DMS53 (cell line): Measurements from ENCODE around the gene MTHFD2L.

Source experiments
- DNase-seq: peaks from one replicate; lab custom pipeline; 2025; lab: John Stamatoyannopoulos, UW

Gene MTHFD2L

GRCh38 chr4:74252933-74253332 lies 95.0 kb downstream of the MTHFD2L start:
- DNase-seq = no peak

DNA sequence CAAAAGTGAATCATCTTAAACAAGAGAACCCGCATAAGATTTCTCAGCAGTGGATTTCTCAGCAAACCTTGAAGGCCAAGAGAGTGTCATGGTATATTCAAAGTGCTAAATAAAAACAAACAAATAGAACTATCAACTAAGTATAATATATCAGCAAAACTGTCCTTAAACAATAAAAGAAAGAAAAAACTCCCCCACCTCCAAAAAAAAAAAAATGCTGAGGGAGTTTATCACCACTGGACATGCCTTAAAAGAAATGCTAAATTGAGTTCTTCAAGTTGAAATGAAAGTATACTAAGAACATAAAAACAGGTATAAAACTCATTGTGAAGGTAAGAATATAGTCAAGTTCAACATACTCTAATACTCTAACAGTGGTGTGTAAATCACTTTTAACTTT lies 96.5 kb downstream of the MTHFD2L start:
- no peak for DNase-seq

- DNase-seq = no peak
Measured at GRCh38 chr4:74255096-74255495, 97.2 kb downstream of the MTHFD2L start.

- no peak for DNase-seq
Measured at GRCh38 chr4:74258963-74259362, 101.0 kb downstream of the MTHFD2L start.

DNA sequence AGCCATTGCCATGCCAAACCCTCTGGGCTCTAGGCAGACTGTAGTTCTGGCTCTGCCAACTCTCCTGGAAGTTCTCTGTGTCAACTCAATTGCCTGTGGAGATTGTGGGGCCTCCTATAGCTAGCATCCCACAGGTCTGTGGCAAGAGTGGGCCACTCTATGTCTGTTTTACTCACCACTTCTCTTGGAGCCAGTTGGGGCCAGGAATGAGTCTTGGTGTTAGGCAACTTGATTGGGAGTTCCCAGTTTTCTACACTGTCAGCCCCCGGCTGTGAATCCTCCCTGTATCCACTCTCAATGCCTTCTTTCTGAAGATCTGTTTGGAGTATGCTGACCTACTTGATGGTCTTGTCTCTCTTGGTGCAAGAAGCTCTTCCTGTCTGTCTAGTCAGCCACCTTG lies 102.1 kb downstream of the MTHFD2L start:
- no peak for DNase-seq

GRCh38 chr4:74262522-74262921 lies 104.6 kb downstream of the MTHFD2L start:
- DNase-seq = peak; percentile 46

DNA sequence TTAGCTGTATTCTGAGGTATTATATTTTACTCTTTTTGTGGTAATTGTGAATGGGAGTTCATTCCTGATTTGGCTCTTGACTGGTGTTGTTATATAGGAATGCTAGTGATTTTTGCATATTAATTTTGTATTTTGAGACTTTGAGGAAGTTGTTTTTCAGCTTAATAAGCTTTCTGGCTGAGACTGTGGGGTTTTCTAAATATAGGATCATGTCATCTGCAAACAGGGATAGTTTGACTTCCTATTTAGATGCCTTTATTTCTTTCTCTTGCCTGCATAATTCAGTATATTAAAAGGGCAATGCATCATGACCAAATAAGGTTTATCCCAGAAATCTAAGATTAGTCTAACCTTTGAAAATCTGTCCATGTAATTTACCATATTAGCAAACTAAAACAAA lies 105.6 kb downstream of the MTHFD2L start:
- DNase-seq = no peak

GRCh38 chr4:74266081-74266480 lies 108.2 kb downstream of the MTHFD2L start:
- DNase-seq = no peak

- DNase-seq = peak; percentile 29
Measured at GRCh38 chr4:74267998-74268606, 110.2 kb downstream of the MTHFD2L start.

DNA sequence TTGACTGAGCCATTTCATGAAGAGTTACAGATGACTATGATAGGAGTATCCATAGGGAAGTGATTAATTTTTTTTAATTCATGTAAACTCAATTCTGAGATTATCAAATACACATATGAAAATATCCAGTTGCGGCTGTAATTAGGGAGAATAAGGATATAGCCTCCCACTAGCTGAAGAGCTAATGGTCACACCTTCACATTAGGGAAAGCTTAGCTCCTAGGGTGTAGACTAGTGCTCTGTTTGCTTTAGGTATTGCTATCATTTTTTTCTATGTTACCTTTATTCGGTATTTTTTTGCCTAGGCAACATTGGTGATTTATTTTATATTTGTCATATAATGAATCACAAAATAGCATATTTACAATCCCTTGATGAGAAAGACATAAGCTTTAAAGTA lies 110.7 kb downstream of the MTHFD2L start:
- no peak for DNase-seq

DNA sequence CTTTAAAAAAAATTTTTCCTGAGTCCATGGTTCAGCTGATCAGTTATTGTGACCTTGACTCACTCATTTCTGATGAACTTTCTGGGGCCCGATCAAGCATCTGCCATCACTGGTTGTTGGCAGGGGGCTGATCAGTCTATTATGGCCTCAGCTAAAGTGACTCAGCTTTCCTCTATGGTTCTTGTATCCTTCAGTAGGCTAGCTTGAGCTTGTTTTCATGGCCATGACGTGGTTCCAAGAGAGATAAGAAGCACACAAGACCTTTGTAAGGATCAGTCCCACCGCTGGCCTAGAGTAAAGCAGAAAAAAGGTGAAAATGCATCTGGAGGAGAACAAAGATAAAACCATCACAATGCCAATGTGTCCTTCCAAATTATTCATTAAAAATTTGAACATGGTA lies 120.6 kb downstream of the MTHFD2L start:
- no peak for DNase-seq

GRCh38 chr4:74279716-74280115 lies 121.8 kb downstream of the MTHFD2L start:
- no peak for DNase-seq

DNA sequence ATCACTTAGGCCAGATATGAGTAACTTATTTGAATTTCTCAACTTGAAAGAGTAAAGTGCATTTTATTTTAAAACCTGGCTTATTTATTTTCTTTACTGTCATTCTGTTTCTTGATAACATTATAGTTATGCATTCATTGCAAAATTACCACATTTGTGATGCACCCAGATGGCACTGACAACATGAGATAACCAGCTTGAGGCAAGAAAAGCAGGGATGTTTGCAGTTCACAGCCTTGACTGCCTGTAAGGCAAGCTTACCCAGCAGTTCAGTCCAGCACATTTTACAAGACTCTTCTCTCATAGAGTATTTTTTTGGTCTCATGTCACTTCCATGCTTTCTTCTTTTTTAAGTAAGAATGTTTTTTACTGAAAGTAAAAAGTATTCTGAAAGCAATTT lies 125.0 kb downstream of the MTHFD2L start:
- no peak for DNase-seq

DNA sequence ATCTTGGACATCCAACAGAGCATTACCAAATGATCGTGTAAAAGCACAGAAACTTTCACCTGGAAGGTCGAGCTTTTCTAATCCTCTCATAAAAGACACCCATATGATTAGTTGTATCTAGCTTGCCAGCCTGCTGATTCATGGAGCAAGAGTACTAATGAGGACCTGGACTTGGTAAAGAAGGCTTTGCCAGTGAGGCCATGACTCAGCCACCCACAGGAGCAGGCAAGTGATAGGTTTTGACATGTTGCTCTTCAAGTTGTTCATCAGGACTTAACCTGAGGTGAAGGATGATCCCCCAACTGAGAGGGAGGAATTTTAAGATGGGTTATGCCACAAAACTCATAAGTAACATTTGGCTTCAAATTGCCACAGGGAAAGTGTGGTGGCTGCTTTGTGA lies 125.7 kb downstream of the MTHFD2L start:
- peak; percentile 6 for DNase-seq

GRCh38 chr4:74284053-74284452 lies 126.1 kb downstream of the MTHFD2L start:
- DNase-seq = no peak

DNA sequence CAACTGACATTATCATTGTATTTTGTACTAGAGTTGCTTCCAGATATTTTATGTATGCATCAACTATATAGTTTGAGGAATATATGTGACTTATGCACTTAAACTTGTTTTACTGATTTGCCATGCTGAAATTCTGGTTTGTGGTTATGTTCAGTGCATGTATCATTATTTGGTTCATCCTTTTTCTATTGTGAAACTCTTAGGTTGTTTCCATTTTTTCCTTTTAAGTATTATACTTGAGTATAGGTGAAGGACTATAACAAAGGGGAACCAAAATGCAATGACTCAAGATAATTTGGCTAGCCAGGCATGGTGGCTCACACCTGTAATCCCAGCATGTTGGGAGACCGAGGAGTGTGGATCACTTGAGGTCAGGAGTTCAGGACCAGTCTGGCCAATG lies 129.2 kb downstream of the MTHFD2L start:
- no peak for DNase-seq

GRCh38 chr4:74287791-74288190 lies 129.9 kb downstream of the MTHFD2L start:
- no peak for DNase-seq

GRCh38 chr4:74291471-74291870 lies 133.6 kb downstream of the MTHFD2L start:
- DNase-seq = no peak

DNA sequence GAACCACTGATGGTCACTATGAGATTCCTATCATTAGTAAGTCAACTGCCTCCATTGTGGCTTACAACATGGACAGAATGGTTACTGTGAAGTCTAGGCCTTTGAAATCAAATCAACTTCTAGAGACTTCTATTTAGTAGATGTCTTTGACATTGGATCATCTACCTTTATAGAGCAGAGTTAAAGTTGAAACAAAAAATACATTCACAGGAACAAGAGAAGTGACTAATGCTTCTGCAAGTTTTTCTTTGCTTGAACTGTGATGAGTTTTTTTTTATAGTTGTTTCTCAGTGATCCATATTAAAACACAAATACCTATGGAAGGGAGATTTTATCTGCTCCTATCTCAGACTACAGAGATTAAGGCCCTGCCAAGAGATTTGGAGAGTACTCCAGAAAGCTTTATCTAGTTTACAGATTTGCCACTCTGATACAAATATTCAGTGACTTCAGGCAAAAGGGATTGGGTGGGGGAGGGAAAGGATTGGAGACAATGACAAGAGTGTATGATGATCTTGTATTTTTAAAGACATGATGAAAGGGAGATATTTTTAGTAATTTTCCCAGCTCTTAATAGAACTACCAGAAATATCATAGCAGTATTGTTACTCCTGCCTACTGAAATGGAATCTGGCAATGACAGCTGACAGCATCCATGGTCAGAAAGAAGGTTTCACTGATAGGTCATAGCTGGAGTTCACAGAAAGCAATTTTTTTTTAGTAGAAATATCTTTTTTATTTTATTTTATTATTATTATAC lies 134.4 kb downstream of the MTHFD2L start:
- peak; percentile 8 for DNase-seq

GRCh38 chr4:74293558-74293957 lies 135.6 kb downstream of the MTHFD2L start:
- peak; percentile 88 for DNase-seq

DNA sequence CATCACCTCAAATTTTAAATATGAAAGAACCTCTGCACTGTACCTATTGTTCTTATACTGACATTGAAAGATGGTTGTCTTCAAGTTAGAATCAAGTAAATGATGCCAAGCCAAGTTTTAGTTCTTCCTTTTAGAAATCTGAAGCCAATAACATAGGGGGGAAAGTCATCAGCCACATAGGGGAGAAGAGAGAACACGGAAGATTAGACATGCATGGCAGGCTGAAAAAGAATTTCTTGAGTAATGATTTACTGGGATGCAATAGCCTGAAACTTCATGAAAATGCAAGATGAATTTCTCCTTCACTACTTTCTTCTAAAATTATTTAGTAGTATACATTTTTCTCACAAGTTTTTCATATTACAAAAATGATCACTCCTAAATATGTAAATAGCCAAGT lies 136.8 kb downstream of the MTHFD2L start:
- no peak for DNase-seq

GRCh38 chr4:74297539-74297938 lies 139.6 kb downstream of the MTHFD2L start:
- no peak for DNase-seq

DNA sequence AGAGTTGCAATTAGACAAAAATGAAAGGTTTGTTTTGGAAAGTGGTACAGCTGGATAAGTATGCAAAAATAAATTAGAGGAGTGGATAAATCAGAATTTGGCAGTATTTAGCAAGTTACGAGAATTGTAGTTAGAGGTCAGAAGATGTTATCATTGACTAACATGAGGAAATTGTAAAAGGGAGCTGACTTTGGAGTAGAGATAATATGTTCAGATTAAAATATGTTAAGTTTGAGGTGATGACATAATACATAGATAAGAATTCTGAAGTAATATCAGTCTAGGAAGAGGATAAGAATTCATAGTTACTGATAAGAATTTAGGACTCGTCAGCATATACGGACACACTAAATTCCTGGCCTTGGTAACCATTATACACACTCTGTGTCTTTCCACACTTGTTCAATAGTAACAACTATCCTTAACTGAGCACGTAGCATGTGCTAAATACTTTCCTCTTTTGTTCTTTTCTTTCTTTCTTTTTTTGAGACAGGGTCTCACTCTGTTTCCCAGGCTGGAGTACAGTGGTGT lies 146.2 kb downstream of the MTHFD2L start:
- no peak for DNase-seq

GRCh38 chr4:74305000-74305399 lies 147.1 kb downstream of the MTHFD2L start:
- DNase-seq = no peak
